Activated T-helper 17 cell treated with anti-CD3 and anti-CD28 coated beads, Interleukin-2, amount 50 U/mL, for 72 hours (primary cell): ENCODE measurements around the gene SEC11A. TPM values are rescaled to one million over a fixed set of nuclear protein-coding genes. Genes with fewer than 3 reads are reported as not detected.

Source experiments
- ATAC-seq: fragments of 150-1000 bp; cut with Tn5 transposase; replicated peaks from 2 replicates; pipeline ENCODE4 v1.10.0; 2021; ENCODE audit warnings: mild to moderate bottlenecking, moderate library complexity
- H3K27ac Mint-ChIP-seq: one replicate; pipeline ENCODE4 v1.8.0; 2022; ENCODE audit warnings: mixed read lengths
- H3K27me3 Mint-ChIP-seq: one replicate; pipeline ENCODE4 v1.8.0; 2022; ENCODE audit warnings: mixed read lengths
- H3K36me3 Mint-ChIP-seq: one replicate; pipeline ENCODE4 v1.8.0; 2022; ENCODE audit warnings: low read depth, mild to moderate bottlenecking, mixed read lengths
- H3K4me1 Mint-ChIP-seq: one replicate; pipeline ENCODE4 v1.8.0; 2022; ENCODE audit warnings: mixed read lengths
- H3K4me3 Mint-ChIP-seq: one replicate; pipeline ENCODE4 v1.8.0; 2022; ENCODE audit warnings: mild to moderate bottlenecking, mixed read lengths
- H3K9me3 Mint-ChIP-seq: one replicate; pipeline ENCODE4 v1.8.0; 2022; ENCODE audit warnings: mixed read lengths
- total RNA-seq, 2 donors: library from RNA; stranded (reverse); gene quantifications; one replicate each; pipeline ENCODE4 v1.2.3, GENCODE V29; 2022

SEC11A gene
- total RNA-seq, 2 donors from 2014 or later = 111 to 116 TPM

DNA sequence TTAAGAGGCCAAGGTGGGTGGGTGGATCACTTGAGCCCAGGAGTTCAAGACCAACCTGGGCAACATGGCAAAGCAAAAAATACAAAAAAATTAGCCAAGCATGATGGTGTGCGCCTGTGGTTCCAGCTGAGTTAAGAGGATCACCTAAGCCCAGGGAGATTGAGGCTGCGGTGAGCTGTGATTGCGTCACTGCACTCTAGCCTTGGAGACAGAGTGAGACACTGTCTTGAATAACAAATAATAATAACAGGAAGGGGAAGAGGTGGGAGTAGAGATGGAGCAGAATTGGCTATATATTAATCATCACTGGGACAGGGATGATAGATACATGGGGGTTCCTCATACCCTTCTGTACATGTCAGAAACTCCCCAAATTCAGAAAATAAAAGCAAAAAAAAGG lies 34.1 kb downstream of the SEC11A start:
- Mint-ChIP-seq H3K27ac (peak overlapping the region; percentile 81), H3K27me3 (no peaks in the 10 kb centered on the region), H3K4me1 (peaks cover 18% of the 10 kb centered on the region), H3K9me3 (no peaks in the 10 kb centered on the region), H3K36me3 (peaks cover 99% of the 10 kb centered on the region), H3K4me3 (peak overlapping the region; percentile 54)
- peak; percentile 98 for ATAC-seq

GRCh38 chr15:84671211-84671610 lies 44.7 kb downstream of the SEC11A start:
- Mint-ChIP-seq H3K36me3 (peaks cover 94% of the 10 kb centered on the region), H3K27ac (peak overlapping the region; percentile 64), H3K27me3 (no peaks in the 10 kb centered on the region), H3K4me1 (peaks cover 40% of the 10 kb centered on the region), H3K9me3 (no peaks in the 10 kb centered on the region), H3K4me3 (no peak overlapping the region)
- no peak for ATAC-seq

DNA sequence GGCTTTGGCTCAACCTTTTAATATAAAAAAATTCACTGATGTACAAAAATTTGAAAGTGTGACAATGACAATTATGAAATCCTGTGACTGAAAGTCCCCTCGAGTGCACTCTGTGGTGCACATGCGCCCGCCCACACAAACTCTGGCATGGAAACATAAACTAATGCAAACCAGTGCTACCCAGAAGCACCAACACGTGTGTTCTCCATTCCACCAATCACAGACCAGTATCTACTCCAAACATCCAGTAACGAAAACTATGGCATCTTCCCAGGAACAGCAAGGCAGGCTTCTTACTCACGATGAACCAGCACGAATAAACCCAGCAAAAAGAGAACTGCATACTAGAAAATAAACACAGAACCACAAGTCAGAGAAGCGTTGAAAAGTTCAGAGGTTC lies 46.2 kb downstream of the SEC11A start:
- ATAC-seq = peak; percentile 29
- H3K27ac Mint-ChIP-seq = peak overlapping the region; percentile 92
- H3K36me3 Mint-ChIP-seq = peaks cover 96% of the 10 kb centered on the region
- H3K4me3 Mint-ChIP-seq = peak overlapping the region; percentile 53
- peaks cover 43% of the 10 kb centered on the region for H3K4me1 Mint-ChIP-seq
- H3K27me3 Mint-ChIP-seq = no peaks in the 10 kb centered on the region
- H3K9me3 Mint-ChIP-seq = no peaks in the 10 kb centered on the region

DNA sequence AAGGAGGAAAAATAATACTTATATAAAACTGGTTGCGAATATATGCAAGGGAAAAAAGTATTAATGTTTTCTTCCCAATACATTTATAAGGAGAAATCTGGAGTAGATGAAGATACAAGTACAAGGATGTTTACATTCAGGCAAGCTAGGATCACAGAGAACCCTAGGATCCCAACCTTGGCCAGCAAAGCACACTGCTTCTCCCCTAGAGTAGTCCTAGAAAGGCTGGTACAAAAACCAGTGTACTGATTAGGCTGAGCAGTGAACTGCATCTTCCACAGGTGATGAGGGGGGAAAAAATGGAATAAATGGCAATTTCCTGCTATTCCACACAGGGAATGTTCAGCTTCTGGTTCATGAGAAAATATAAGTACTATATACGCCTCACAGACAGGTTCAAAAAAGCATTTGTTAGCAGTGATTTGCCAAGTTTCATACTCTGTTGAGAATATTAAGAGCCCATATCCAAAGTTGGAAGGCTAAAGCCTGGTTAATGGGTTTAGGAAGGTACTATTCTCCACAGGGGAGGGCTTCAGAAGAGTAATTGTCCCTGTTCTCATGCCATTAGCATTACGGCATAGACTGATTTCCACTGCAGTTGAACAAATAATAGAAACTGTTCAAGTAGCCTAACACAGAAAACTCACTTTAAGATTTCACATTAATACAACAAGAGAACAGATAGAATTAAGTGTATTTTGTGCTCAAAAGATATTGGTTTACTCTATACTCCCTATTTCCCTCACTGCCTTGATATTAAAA lies 47.5 kb downstream of the SEC11A start:
- Mint-ChIP-seq H3K4me1 (peaks cover 43% of the 10 kb centered on the region), H3K27ac (peak overlapping the region; percentile 92), H3K36me3 (peaks cover 93% of the 10 kb centered on the region), H3K4me3 (peak overlapping the region; percentile 53), H3K9me3 (no peaks in the 10 kb centered on the region), H3K27me3 (no peaks in the 10 kb centered on the region)
- ATAC-seq = no peak

- Mint-ChIP-seq H3K4me1 (peaks cover 37% of the 10 kb centered on the region), H3K4me3 (no peak overlapping the region), H3K9me3 (no peaks in the 10 kb centered on the region), H3K36me3 (peaks cover 85% of the 10 kb centered on the region), H3K27me3 (no peaks in the 10 kb centered on the region), H3K27ac (peak overlapping the region; percentile 40)
- ATAC-seq = peak; percentile 26
Observed at GRCh38 chr15:84666373-84666772, 49.6 kb downstream of the SEC11A start.

GRCh38 chr15:84661001-84661400 lies 54.9 kb downstream of the SEC11A start:
- Mint-ChIP-seq H3K9me3 (no peaks in the 10 kb centered on the region), H3K36me3 (peaks cover 40% of the 10 kb centered on the region), H3K27me3 (no peaks in the 10 kb centered on the region), H3K4me3 (no peak overlapping the region), H3K4me1 (peaks cover 7% of the 10 kb centered on the region), H3K27ac (no peak overlapping the region)
- no peak for ATAC-seq

DNA sequence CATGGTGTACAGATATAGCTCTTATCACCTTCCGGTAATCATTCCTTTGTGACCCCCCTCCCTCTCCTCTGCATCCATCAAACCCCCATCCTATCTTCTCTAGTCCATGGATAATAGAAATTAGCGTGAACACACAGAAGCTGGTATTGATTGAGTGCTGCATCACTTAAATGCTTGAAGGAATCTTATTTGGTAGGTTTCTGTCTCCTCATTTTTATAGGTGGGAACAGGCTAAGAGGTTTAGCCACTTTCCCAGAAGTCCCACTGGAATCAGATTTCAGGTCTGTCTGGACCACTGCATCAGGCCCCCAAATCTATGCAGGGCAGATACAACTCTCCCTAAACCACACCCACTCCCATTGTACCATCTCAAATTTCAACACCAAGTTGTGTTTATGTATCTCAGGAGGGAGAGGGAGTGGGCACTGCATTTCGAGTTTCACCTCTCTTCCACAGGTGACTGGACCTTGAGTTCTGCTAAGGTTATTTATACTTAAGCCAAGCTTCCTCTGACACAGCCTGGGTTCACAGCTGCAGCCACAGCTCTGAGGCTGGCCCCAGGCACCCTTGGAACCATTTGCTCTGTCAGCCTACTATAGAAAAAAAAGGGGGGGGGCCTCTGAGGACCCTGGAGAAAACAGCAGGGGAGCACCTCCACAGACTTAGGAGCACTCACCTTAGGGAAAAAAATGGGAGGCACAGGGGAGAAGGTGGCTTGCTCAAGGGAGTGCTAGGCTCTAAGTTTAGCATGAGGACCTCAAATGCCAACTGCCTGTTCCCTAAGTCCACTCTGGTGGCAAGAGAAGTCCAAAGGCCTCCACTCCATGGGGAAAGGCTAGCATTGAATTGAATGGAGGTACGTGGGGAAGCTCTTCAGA lies 55.8 kb downstream of the SEC11A start:
- Mint-ChIP-seq H3K4me1 (peaks cover 12% of the 10 kb centered on the region), H3K27ac (no peak overlapping the region)
- no peak for ATAC-seq

GRCh38 chr15:84658788-84659411 lies 57.0 kb downstream of the SEC11A start:
- no peak for ATAC-seq
- Mint-ChIP-seq H3K27me3 (no peaks in the 10 kb centered on the region), H3K4me3 (peak overlapping the region; percentile 72), H3K4me1 (peaks cover 17% of the 10 kb centered on the region), H3K9me3 (no peaks in the 10 kb centered on the region), H3K36me3 (peaks cover 23% of the 10 kb centered on the region), H3K27ac (peak overlapping the region; percentile 6)

More for the DNA sequence above, 55.8 kb downstream of the SEC11A start:
- Mint-ChIP-seq H3K36me3 (peaks cover 32% of the 10 kb centered on the region), H3K27me3 (no peaks in the 10 kb centered on the region), H3K9me3 (no peaks in the 10 kb centered on the region), H3K4me3 (no peak overlapping the region)

DNA sequence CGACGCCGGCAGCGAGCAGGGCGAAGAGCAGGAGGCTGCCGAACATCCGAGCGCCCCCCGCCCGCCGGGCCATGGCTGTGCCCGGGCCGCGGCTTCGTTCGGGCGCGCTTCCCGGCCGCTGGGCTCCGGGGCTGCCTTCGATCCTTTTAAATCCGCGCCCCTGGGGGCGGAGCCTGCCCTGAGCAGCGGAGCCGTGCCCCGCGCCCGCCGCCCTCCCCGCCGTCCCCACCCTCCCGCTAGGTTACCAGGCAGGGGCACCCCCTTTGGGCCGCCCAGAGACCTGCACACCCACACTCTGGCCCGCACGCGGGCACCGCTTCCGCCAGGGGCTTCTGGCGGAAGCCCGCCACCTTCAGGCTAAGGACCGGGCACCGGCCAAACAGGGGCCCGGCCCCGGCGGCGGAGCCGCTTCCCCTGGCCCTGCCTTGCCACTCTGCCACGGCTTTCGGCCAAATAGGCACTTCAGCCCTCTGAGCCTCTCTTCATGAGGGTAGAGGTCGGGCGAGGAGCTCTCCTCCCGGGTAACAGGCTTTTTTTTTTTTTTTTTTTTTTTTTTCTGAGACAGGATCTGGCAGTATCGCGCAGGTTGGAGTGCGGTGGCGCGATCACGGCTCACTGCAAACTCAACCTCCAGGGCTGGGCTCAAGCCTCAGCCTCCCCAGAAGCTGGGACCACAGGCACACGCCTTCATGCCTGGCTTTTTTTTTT lies 57.7 kb downstream of the SEC11A start, which contains the start of gene NMB:
TSS of gene NMB (minus strand) at position 120 of the 708 bp plus-strand sequence. CDS start at position 73, 47 bp downstream.
- ATAC-seq = peak; percentile 71

DNA sequence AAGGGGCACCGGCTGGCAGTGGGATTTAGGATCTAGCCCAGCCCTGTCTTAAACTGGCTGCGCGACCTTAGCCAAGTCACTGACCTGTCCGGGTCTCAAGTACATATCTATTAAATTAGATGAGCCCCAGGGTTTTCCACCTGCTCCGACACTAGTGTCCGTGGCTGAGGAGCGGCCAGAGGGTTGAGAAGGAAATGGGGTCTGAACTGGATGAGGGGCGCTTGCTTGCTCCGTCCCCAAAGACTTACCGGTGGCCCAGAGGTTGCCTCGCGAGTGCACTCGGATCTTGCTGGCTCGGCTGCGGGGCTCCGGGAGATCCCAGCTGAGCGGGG lies 58.2 kb downstream of the SEC11A start:
- H3K4me3 Mint-ChIP-seq = peak overlapping the region; percentile 72
- no peak for ATAC-seq
- H3K9me3 Mint-ChIP-seq = no peaks in the 10 kb centered on the region
- H3K4me1 Mint-ChIP-seq = peaks cover 17% of the 10 kb centered on the region
- H3K27me3 Mint-ChIP-seq = no peaks in the 10 kb centered on the region
- peak overlapping the region; percentile 67 for H3K27ac Mint-ChIP-seq
- H3K36me3 Mint-ChIP-seq = peaks cover 24% of the 10 kb centered on the region

More for the DNA sequence above, 57.7 kb downstream of the SEC11A start, which contains the start of gene NMB:
- Mint-ChIP-seq H3K36me3 (peaks cover 24% of the 10 kb centered on the region), H3K27ac (peak within 1 kb of the TSS; percentile 67), H3K4me3 (peak within 1 kb of the TSS; percentile 72), H3K27me3 (no peaks in the 10 kb centered on the region), H3K9me3 (no peaks in the 10 kb centered on the region), H3K4me1 (peaks cover 17% of the 10 kb centered on the region)

- Mint-ChIP-seq H3K4me3 (peak overlapping the region; percentile 72), H3K27me3 (no peaks in the 10 kb centered on the region), H3K27ac (peak overlapping the region; percentile 67), H3K9me3 (no peaks in the 10 kb centered on the region), H3K36me3 (peaks cover 26% of the 10 kb centered on the region), H3K4me1 (peaks cover 23% of the 10 kb centered on the region)
- ATAC-seq = no peak
Observed at GRCh38 chr15:84656972-84657371, 59.0 kb downstream of the SEC11A start.

DNA sequence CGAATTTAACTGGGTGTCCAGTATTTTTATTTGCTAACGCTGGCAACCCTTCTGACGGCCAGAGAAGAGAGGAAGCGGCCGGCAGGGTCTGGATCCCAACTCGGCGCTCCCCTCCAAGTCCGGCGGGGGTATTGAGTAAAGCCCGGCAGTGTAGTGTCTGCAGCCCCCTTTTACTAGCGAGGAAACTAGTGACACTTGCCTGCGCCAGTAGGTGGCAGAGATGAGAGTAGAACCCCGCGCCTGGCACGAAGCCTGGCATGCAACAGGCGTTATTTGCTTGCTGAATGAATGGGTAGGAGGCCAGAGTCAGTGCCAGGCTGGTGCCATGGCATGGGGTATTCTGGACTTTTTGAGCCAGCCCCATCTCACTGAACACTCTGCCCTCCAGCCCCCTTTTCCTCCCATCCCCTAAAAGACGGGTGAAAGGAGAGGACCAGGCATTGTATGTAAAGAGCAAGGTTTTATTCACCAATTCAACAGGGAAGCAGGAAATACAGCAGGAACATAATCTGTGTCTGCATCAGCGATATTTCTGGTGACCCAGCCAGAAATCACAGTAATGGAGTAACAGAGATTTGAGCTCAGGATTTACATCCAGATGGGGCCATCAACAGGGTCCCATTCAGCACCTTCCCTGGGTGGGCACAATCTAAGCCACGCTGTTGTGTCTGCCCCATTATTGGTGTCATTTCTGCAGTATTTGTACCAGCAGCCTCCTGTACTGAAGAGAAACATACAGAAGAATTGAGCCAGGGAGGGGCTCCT lies 61.1 kb downstream of the SEC11A start:
- Mint-ChIP-seq H3K9me3 (no peaks in the 10 kb centered on the region), H3K27ac (peak overlapping the region; percentile 96), H3K27me3 (no peaks in the 10 kb centered on the region), H3K4me1 (peaks cover 30% of the 10 kb centered on the region), H3K36me3 (peaks cover 33% of the 10 kb centered on the region), H3K4me3 (peak overlapping the region; percentile 93)
- peak; percentile 59 for ATAC-seq

GRCh38 chr15:84653910-84654688 lies 61.8 kb downstream of the SEC11A start, which contains the start of gene WDR73:
Gene WDR73, minus strand, starts transcription at chr15:84654283. Its CDS starts 9 bp downstream, at chr15:84654274.
- peak; percentile 87 for ATAC-seq
- H3K9me3 Mint-ChIP-seq = no peaks in the 10 kb centered on the region
- peak within 1 kb of the TSS; percentile 93 for H3K4me3 Mint-ChIP-seq
- H3K36me3 Mint-ChIP-seq = peaks cover 41% of the 10 kb centered on the region
- H3K27me3 Mint-ChIP-seq = no peaks in the 10 kb centered on the region
- peak within 1 kb of the TSS; percentile 96 for H3K27ac Mint-ChIP-seq
- H3K4me1 Mint-ChIP-seq = peaks cover 32% of the 10 kb centered on the region
